NCI-H510A (cell line): ENCODE data around the gene RGP1.

Experiments
- DNase-seq: peaks from one replicate; lab custom pipeline; 2025; lab: John Stamatoyannopoulos, UW

Gene RGP1

GRCh38 chr9:35771943-35772342, 22.9 kb downstream of the RGP1 start:
- DNase-seq = no peak

GRCh38 chr9:35774907-35775635, 26.0 kb downstream of the RGP1 start:
- DNase-seq = no peak

GRCh38 chr9:35776018-35776417, 26.9 kb downstream of the RGP1 start:
- DNase-seq = peak; percentile 56

- no peak for DNase-seq
These were observed 29.4 kb downstream of the RGP1 start for GRCh38 chr9:35778496-35778895.

- DNase-seq = no peak
These were observed 32.0 kb downstream of the RGP1 start for GRCh38 chr9:35781066-35781465.

- no peak for DNase-seq
These were observed 34.3 kb downstream of the RGP1 start for GRCh38 chr9:35783418-35783817.

- DNase-seq = no peak
These were observed 40.5 kb downstream of the RGP1 start for GRCh38 chr9:35789541-35789940.

- DNase-seq = no peak
These were observed 40.9 kb downstream of the RGP1 start for GRCh38 chr9:35790025-35790384.

GRCh38 chr9:35790385-35791296, 41.6 kb downstream of the RGP1 start:
- no peak for DNase-seq

- no peak for DNase-seq
These were observed 42.3 kb downstream of the RGP1 start, which contains the start of gene NPR2 for GRCh38 chr9:35791297-35791921. TSS of gene NPR2 (plus strand) at chr9:35791591. CDS start at chr9:35792409, 818 bp downstream.

DNA sequence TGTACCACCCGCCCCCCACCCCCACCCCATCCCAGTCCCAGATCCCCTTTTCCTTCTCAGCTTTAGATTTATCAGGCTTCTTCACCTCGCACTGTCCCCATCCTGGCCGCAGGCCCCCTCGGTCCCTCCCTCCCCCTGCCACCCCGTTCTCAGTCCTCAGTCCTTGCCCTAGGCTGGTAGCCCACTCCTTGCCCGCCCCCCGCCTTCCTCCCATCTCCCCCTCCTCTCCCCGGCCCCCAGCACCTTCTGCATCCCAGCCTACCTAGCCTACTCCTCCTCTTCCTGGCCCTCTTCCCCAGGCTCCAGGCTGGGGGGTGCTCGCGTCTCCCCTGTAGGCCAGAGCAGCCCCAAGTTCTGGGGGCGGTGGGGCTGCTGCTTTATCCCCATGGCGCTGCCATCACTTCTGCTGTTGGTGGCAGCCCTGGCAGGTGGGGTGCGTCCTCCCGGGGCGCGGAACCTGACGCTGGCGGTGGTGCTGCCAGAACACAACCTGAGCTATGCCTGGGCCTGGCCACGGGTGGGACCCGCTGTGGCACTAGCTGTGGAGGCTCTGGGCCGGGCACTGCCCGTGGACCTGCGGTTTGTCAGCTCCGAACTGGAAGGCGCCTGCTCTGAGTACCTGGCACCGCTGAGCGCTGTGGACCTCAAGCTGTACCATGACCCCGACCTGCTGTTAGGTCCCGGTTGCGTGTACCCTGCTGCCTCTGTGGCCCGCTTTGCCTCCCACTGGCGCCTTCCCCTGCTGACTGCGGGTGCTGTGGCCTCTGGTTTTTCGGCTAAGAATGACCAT, 43.1 kb downstream of the RGP1 start:
- DNase-seq = no peak

DNA sequence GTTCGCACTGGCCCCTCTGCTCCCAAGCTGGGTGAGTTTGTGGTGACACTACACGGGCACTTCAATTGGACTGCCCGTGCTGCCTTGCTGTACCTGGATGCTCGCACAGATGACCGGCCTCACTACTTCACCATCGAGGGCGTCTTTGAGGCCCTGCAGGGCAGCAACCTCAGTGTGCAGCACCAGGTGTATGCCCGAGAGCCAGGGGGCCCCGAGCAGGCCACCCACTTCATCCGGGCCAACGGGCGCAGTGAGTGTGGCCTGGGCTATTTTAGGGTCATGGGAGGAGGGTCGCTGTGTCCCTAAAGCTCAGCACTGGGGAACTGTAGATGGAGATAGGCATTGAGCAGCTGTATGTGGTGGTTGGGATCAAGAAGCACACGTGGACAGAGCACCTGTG, 43.7 kb downstream of the RGP1 start:
- no peak for DNase-seq

DNA sequence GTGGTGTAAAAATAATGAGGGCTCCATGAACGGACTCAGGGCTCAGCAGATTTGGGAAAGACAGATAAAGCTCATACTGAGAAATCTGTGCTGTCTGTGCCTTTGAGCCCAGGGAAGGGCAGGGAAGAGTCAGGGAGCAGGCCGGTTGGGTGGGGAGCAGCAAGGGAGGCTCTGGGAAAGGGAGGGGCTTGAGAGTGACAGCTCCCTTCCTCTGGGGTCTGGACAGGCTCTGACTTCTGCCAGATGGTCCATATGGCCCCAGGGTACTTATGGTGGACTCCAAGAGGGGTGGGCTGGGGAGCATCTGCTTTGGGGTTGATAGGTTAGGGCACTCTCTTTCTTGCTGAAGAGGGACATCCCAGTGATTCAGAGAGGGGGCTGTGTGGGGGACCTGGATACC, 44.4 kb downstream of the RGP1 start:
- DNase-seq = no peak

GRCh38 chr9:35795695-35796094, 46.6 kb downstream of the RGP1 start:
- no peak for DNase-seq

- DNase-seq = no peak
These were observed 48.4 kb downstream of the RGP1 start for GRCh38 chr9:35797311-35798109.

GRCh38 chr9:35798658-35799374, 49.7 kb downstream of the RGP1 start:
- DNase-seq = no peak

DNA sequence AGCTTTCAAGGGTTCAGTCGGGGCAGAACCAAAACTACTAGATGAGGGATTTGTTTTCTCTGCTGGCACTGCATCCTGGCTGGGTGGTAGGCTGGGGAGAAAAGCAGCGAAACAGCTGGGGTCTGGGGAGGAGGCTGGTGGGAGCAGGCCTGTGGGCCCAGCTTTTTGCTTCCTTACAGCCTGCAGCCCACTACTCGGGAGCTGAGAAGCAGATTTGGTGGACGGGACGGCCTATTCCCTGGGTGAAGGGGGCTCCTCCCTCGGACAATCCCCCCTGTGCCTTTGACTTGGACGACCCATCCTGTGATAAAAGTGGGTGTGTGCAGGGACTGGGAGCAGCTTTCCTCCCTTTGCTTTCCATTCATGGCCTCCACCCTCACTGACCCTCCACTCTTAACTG, 51.4 kb downstream of the RGP1 start:
- no peak for DNase-seq

GRCh38 chr9:35801328-35802128, 52.4 kb downstream of the RGP1 start:
- no peak for DNase-seq

GRCh38 chr9:35806101-35806500, 57.0 kb downstream of the RGP1 start:
- DNase-seq = no peak
